RPMI8226 (cell line): ENCODE measurements around the gene STAT5B.
"Not testable (repeated sequence)": the region's sequence is repeated elsewhere in the genome, so short reads cannot be mapped to it uniquely, and the experiment has no call there.

Experiments used
- DNase-seq: peaks from one replicate; pipeline ENCODE4 v3.0.0-alpha.2; 2015

Gene STAT5B

GRCh38 chr17:42192189-42193126 is 83.7 kb downstream of the STAT5B start:
- DNase-seq = no peak

GRCh38 chr17:42191275-42191608 is 84.9 kb downstream of the STAT5B start:
- no peak for DNase-seq

GRCh38 chr17:42190491-42191274 is 85.5 kb downstream of the STAT5B start:
- DNase-seq = no peak

- DNase-seq = no peak
Measured at GRCh38 chr17:42189651-42189965, 86.6 kb downstream of the STAT5B start.

GRCh38 chr17:42188749-42189650 is 87.2 kb downstream of the STAT5B start:
- no peak for DNase-seq

GRCh38 chr17:42187833-42188232 is 88.4 kb downstream of the STAT5B start:
- no peak for DNase-seq

- DNase-seq = not testable (repeated sequence)
Measured at GRCh38 chr17:42186191-42186590, 90.0 kb downstream of the STAT5B start.

- DNase-seq = no peak
Measured at GRCh38 chr17:42185621-42185930, 90.6 kb downstream of the STAT5B start.

- peak; percentile 44 for DNase-seq
Measured at GRCh38 chr17:42184713-42185620, 91.2 kb downstream of the STAT5B start, which contains the start of gene HCRT. Gene HCRT (minus strand): TSS chr17:42185452. CDS start chr17:42185365, 87 bp downstream.

GRCh38 chr17:42183741-42184711 is 92.2 kb downstream of the STAT5B start:
- peak; percentile 91 for DNase-seq

GRCh38 chr17:42182927-42183734 is 93.1 kb downstream of the STAT5B start:
- no peak for DNase-seq

- no peak for DNase-seq
Measured at GRCh38 chr17:42181851-42182207, 94.4 kb downstream of the STAT5B start.

GRCh38 chr17:42180922-42181850 is 95.0 kb downstream of the STAT5B start, which contains the start of gene KCNH4:
Gene KCNH4 (minus strand): TSS chr17:42181142. CDS start chr17:42180945, 197 bp downstream.
- peak; percentile 92 for DNase-seq

GRCh38 chr17:42180411-42180921 is 95.7 kb downstream of the STAT5B start:
- DNase-seq = no peak

GRCh38 chr17:42179911-42180410 is 96.2 kb downstream of the STAT5B start:
- DNase-seq = peak; percentile 47

GRCh38 chr17:42179335-42179734 is 96.9 kb downstream of the STAT5B start:
- peak; percentile 32 for DNase-seq

- peak; percentile 85 for DNase-seq
Measured at GRCh38 chr17:42178817-42179216, 97.4 kb downstream of the STAT5B start.

GRCh38 chr17:42177684-42178083 is 98.5 kb downstream of the STAT5B start:
- no peak for DNase-seq
